ENCODE results near the gene VAV3. TPM values are rescaled to one million over a fixed set of nuclear protein-coding genes. Genes with fewer than 3 reads are reported as not detected.

Gene VAV3
- total RNA-seq, 2 experiments from 2014 or later, result 2.3 to 8.3 TPM

GRCh38 chr1:107776900-107777663 lies 187.9 kb downstream of the VAV3 start:
- no peaks in the 10 kb centered on the region for H3K9me3 ChIP-seq (ENCODE audit: low read length)
- H3K27ac ChIP-seq (ENCODE audit: low read depth, low read length, poor library complexity, severe bottlenecking), result peak overlapping the region; percentile 72
- peaks cover 42% of the 10 kb centered on the region for H3K4me1 ChIP-seq (ENCODE audit: insufficient read depth, low read length, poor library complexity, severe bottlenecking)
- TSS peak; percentile 81 for BruUV-seq (replicated peaks)
- no peaks in the 10 kb centered on the region for H3K79me2 ChIP-seq (ENCODE audit: insufficient read depth, low read depth, low read length)
- no peaks in the 10 kb centered on the region for H4K20me1 ChIP-seq (ENCODE audit: insufficient read depth, low read length)
- CTCF ChIA-PET (ENCODE audit: unreplicated experiment), result interaction anchor here (1.3 kb wide), 1 partner anchor 97 kb away, joined by 3 read pairs; no protein-coding TSS in a partner anchor
- H2AFZ ChIP-seq (ENCODE audit: low read length), result peak overlapping the region; percentile 71
- H3K4me3 ChIP-seq (ENCODE audit: low read depth, low read length, poor library complexity, severe bottlenecking), result peak overlapping the region; percentile 30
- POLR2A ChIA-PET, result interaction anchor here (0.7 to 2.7 kb wide), 9 partner anchors 15 to 530 kb away, joined by 3 to 7 read pairs (median 3); partner anchors contain the start of gene VAV3
- intact Hi-C loops (cut with micrococcal nuclease; ENCODE audit: unreplicated experiment), result loop anchor here (5.0 to 10.0 kb wide), 3 partner anchors 418 to 785 kb away; partner anchors contain the start of gene EEIG2
- H3K36me3 ChIP-seq (ENCODE audit: insufficient read depth, low read length), result no peaks in the 10 kb centered on the region
- DNase-seq (ENCODE audit: low spot score), result peak; percentile 88
- H3K4me2 ChIP-seq (ENCODE audit: low read length), result peak overlapping the region; percentile 64
- no peaks in the 10 kb centered on the region for H3K9me2 ChIP-seq (ENCODE audit: insufficient read depth, low read length)
- TF ChIP-seq EZH2phosphoT487 (IDR thresholded peaks at IDR 0.05; ENCODE audit: borderline replicate concordance, low read depth, low read length), result no peak
- no peak for TF ChIP-seq CTCF (conservative IDR thresholded peaks at IDR 0.05; ENCODE audit: low read length)

- no peak overlapping the region for H3K4me3 ChIP-seq (ENCODE audit: low read depth, low read length, poor library complexity, severe bottlenecking)
- H2AFZ ChIP-seq (ENCODE audit: low read length), result no peak overlapping the region
- peaks cover 22% of the 10 kb centered on the region for H3K4me1 ChIP-seq (ENCODE audit: insufficient read depth, low read length, poor library complexity, severe bottlenecking)
- H3K27ac ChIP-seq (ENCODE audit: low read depth, low read length, poor library complexity, severe bottlenecking), result no peak overlapping the region
- H3K4me2 ChIP-seq (ENCODE audit: low read length), result no peak overlapping the region
- H4K20me1 ChIP-seq (ENCODE audit: insufficient read depth, low read length), result no peaks in the 10 kb centered on the region
- H3K9me3 ChIP-seq (ENCODE audit: low read length), result no peaks in the 10 kb centered on the region
- no TSS peak for BruUV-seq (replicated peaks)
- no peaks in the 10 kb centered on the region for H3K9me2 ChIP-seq (ENCODE audit: insufficient read depth, low read length)
- no peaks in the 10 kb centered on the region for H3K79me2 ChIP-seq (ENCODE audit: insufficient read depth, low read depth, low read length)
- H3K36me3 ChIP-seq (ENCODE audit: insufficient read depth, low read length), result no peaks in the 10 kb centered on the region
- POLR2A ChIA-PET, result interaction anchor here (1.0 kb wide), 1 partner anchor 293 kb away, joined by 3 read pairs; no protein-coding TSS in a partner anchor
- CTCF ChIA-PET (ENCODE audit: unreplicated experiment), result no interaction called here
- intact Hi-C loops (cut with micrococcal nuclease; ENCODE audit: unreplicated experiment), result loop anchor here (10.0 kb wide), 2 partner anchors 423 to 563 kb away; no protein-coding TSS in a partner anchor
- TF ChIP-seq EZH2phosphoT487 (IDR thresholded peaks at IDR 0.05; ENCODE audit: borderline replicate concordance, low read depth, low read length), result no peak
- no peak for TF ChIP-seq CTCF (conservative IDR thresholded peaks at IDR 0.05; ENCODE audit: low read length)
- no peak for DNase-seq (ENCODE audit: low spot score)
These were observed 193.6 kb downstream of the VAV3 start for GRCh38 chr1:107771377-107771776.

GRCh38 chr1:107767156-107767582 lies 197.8 kb downstream of the VAV3 start:
- H3K36me3 ChIP-seq (ENCODE audit: insufficient read depth, low read length), result no peaks in the 10 kb centered on the region
- no peak overlapping the region for H2AFZ ChIP-seq (ENCODE audit: low read length)
- no TSS peak for BruUV-seq (replicated peaks)
- H3K4me2 ChIP-seq (ENCODE audit: low read length), result no peak overlapping the region
- H3K9me3 ChIP-seq (ENCODE audit: low read length), result no peaks in the 10 kb centered on the region
- H3K79me2 ChIP-seq (ENCODE audit: insufficient read depth, low read depth, low read length), result no peaks in the 10 kb centered on the region
- H3K27ac ChIP-seq (ENCODE audit: low read depth, low read length, poor library complexity, severe bottlenecking), result no peak overlapping the region
- no peaks in the 10 kb centered on the region for H3K4me1 ChIP-seq (ENCODE audit: insufficient read depth, low read length, poor library complexity, severe bottlenecking)
- no peak for DNase-seq (ENCODE audit: low spot score)
- intact Hi-C loops (cut with micrococcal nuclease; ENCODE audit: unreplicated experiment), result no loop called here
- no peaks in the 10 kb centered on the region for H4K20me1 ChIP-seq (ENCODE audit: insufficient read depth, low read length)
- TF ChIP-seq CTCF (conservative IDR thresholded peaks at IDR 0.05; ENCODE audit: low read length), result no peak
- no peak for TF ChIP-seq EZH2phosphoT487 (IDR thresholded peaks at IDR 0.05; ENCODE audit: borderline replicate concordance, low read depth, low read length)
- no peak overlapping the region for H3K4me3 ChIP-seq (ENCODE audit: low read depth, low read length, poor library complexity, severe bottlenecking)
- ChIA-PET POLR2A (interaction anchor here (1.0 kb wide), 1 partner anchor 106 kb away, joined by 3 read pairs; no protein-coding TSS in a partner anchor), CTCF (ENCODE audit: unreplicated experiment) (no interaction called here)
- H3K9me2 ChIP-seq (ENCODE audit: insufficient read depth, low read length), result no peaks in the 10 kb centered on the region

Measured in OCI-LY7 (cell line).